Naive B cell (primary cell): Measurements from ENCODE around the gene AP1B1. TPM values are rescaled to one million over a fixed set of nuclear protein-coding genes. Genes with fewer than 3 reads are reported as not detected.
A peak's percentile ranks its signal among the peaks of the same experiment; 100 is the strongest.
"Not testable (repeated sequence)": the region's sequence is repeated elsewhere in the genome, so short reads cannot be mapped to it uniquely, and the experiment has no call there.

Experiments used
- ATAC-seq, 2 donors: fragments of 150-1000 bp; cut with Tn5 transposase; 2 replicates each; pipeline ENCODE4 v1.10.0; 2021; ENCODE audit warnings: low read depth in 2 of 2, mild to moderate bottlenecking in 2 of 2, moderate library complexity in 2 of 2
- DNase-seq: peaks from one replicate; pipeline ENCODE4 v3.0.0; 2022
- H3K27ac Mint-ChIP-seq, 6 donors: one replicate each; pipeline ENCODE4 v1.8.0; 2020 to 2022; ENCODE audit warnings: mild to moderate bottlenecking in 6 of 6, mixed read lengths in 6 of 6, moderate library complexity in 5 of 6, inconsistent platforms in 2 of 6
- H3K27me3 Mint-ChIP-seq, 3 donors: one replicate each; pipeline ENCODE4 v1.8.0; 2021 to 2022; ENCODE audit warnings: mixed read lengths in 3 of 3, mild to moderate bottlenecking in 1 of 3
- H3K36me3 Mint-ChIP-seq, 2 donors: one replicate each; pipeline ENCODE4 v1.8.0; 2020 to 2022; ENCODE audit warnings: mixed read lengths in 2 of 2, inconsistent platforms in 1 of 2, mild to moderate bottlenecking in 1 of 2
- H3K4me1 Mint-ChIP-seq, 3 donors: one replicate each; pipeline ENCODE4 v1.8.0; 2020 to 2022; ENCODE audit warnings: mixed read lengths in 3 of 3, inconsistent platforms in 1 of 3, mild to moderate bottlenecking in 1 of 3, moderate library complexity in 1 of 3
- H3K4me3 Mint-ChIP-seq, 8 donors: one replicate each; pipeline ENCODE4 v1.8.0; 2020 to 2022; ENCODE audit warnings: mild to moderate bottlenecking in 8 of 8, mixed read lengths in 8 of 8, moderate library complexity in 8 of 8, inconsistent platforms in 2 of 8
- H3K9me3 Mint-ChIP-seq, 7 donors: one replicate each; pipeline ENCODE4 v1.8.0; 2020 to 2022; ENCODE audit warnings: mixed read lengths in 7 of 7, mild to moderate bottlenecking in 5 of 7, inconsistent platforms in 2 of 7, moderate library complexity in 1 of 7
- polyA plus RNA-seq, 6 donors: library from polyadenylated mRNA; unstranded; fragments of 300-500 nt; fragmentation: Illumina TruSeq; gene quantifications; one replicate each; pipeline ENCODE4 v1.2.3, GENCODE V29; 2021; ENCODE audit warnings: low read depth in 6 of 6

Gene AP1B1
- polyA plus RNA-seq, 6 donors from 2014 or later = 27.4 to 72.0 (median 42.5) TPM

DNA sequence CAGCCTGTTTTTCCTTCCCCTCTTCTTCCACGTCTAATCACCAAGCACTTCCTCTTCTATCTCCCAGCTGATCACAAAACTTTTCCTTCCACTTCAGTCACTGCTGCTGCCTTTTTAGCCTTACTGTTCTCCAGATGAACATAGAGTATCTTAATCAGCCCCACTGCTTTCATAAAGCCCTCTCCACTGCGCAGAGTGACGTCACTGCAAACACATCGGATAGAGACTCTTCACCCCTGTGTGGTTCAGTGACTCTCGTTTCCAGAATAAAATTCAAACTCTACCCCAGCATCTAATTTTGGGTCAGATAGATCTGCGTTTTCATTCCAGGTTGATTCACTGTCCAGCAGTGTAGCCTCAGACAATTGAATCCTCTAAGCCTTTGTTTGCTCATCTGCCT lies 13.2 kb upstream of the AP1B1 start:
- H3K4me1 Mint-ChIP-seq, H3K36me3 Mint-ChIP-seq: not testable (repeated sequence)

DNA sequence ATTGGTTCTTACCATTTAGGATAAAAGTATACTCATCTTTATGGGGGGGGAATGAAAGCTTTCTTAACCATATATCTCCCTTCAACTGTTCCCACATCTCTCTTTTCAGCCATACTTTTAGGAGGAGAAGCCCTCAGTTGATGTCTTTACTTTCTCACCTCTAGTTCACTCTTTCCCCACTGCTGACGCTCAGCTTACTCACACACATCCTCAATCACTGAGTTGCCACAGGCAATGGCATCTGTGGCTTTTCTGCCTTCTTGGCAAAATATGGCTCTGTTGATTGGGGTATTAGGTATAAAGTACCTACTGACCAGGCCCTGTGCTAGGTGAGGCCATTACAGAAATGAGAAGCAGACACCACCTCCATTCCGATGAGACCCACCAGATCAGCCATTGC lies 12.2 kb upstream of the AP1B1 start:
- peaks cover 4 to 20% (median 16%) of the 10 kb centered on the region in 3 donors for H3K27me3 Mint-ChIP-seq
- peak overlapping the region in 1 of 8 donors; percentile 52 for H3K4me3 Mint-ChIP-seq
- peaks cover 2 to 4% (median 2%) of the 10 kb centered on the region in 3 donors for H3K4me1 Mint-ChIP-seq
- peaks cover 0 to 1% (median 0%) of the 10 kb centered on the region in 7 donors for H3K9me3 Mint-ChIP-seq
- no peaks in the 10 kb centered on the region for H3K36me3 Mint-ChIP-seq
- no peak for ATAC-seq
- no peak overlapping the region for H3K27ac Mint-ChIP-seq
- DNase-seq = no peak

More for the DNA sequence above, 13.2 kb upstream of the AP1B1 start:
- H3K27ac Mint-ChIP-seq, H3K9me3 Mint-ChIP-seq, ATAC-seq, DNase-seq, H3K4me3 Mint-ChIP-seq: not testable (repeated sequence)
- peaks cover 4 to 20% (median 16%) of the 10 kb centered on the region in 3 donors for H3K27me3 Mint-ChIP-seq

DNA sequence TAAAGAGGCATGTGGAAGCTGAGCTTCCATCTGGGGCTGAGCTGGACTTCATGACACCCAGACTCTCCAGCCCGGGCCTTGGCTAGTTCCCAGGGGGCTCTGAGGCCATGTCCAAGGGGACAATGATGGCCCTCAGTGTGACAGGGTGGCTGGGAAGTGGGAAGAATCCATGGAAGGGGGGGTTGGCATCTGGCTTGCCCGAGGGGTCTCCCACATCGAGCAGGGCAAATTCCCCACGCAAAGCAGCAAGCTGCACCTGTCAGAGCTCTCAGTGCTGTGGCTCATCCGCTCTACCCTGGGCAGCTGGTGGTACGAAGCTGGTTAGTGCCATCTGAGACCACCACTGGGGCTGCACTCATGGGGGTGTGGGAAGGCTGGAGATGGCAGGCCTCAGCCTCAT lies 9.4 kb upstream of the AP1B1 start:
- H3K27me3 Mint-ChIP-seq = peaks cover 4 to 20% (median 16%) of the 10 kb centered on the region in 3 donors
- H3K4me1 Mint-ChIP-seq = peaks cover 17 to 21% (median 18%) of the 10 kb centered on the region in 3 donors
- H3K27ac Mint-ChIP-seq = no peak overlapping the region
- no peak for ATAC-seq
- peaks cover 0 to 1% (median 0%) of the 10 kb centered on the region in 7 donors for H3K9me3 Mint-ChIP-seq
- no peak overlapping the region for H3K4me3 Mint-ChIP-seq
- no peak for DNase-seq
- no peaks in the 10 kb centered on the region for H3K36me3 Mint-ChIP-seq

DNA sequence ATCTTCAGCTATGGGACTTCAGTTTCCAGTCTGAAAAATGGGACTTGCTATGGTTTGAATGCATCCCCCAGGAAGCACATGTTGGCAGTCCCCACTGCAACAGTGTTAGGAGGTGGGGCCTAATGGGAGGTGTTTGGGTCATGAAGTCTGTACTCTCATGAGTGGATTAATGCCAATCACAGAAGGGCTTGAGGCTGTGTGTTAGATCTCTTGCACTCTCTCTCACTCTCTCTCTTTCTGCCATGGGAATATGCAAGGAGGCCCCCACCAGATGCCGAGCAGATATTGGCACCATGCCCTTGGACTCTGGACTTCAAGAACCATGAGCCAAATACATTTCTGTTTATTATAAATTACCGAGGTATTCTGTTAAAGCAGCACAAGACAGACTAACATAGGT lies 7.8 kb upstream of the AP1B1 start:
- Mint-ChIP-seq H3K36me3 (no peaks in the 10 kb centered on the region), H3K4me3 (no peak overlapping the region), H3K4me1 (peaks cover 22 to 24% (median 23%) of the 10 kb centered on the region in 3 donors), H3K27ac (peak overlapping the region in 1 of 6 donors; percentile 82), H3K27me3 (peaks cover under 1 to 7% (median 4%) of the 10 kb centered on the region in 3 donors), H3K9me3 (peaks cover 0 to 1% (median 0%) of the 10 kb centered on the region in 7 donors)
- no peak for DNase-seq
- ATAC-seq = no peak

DNA sequence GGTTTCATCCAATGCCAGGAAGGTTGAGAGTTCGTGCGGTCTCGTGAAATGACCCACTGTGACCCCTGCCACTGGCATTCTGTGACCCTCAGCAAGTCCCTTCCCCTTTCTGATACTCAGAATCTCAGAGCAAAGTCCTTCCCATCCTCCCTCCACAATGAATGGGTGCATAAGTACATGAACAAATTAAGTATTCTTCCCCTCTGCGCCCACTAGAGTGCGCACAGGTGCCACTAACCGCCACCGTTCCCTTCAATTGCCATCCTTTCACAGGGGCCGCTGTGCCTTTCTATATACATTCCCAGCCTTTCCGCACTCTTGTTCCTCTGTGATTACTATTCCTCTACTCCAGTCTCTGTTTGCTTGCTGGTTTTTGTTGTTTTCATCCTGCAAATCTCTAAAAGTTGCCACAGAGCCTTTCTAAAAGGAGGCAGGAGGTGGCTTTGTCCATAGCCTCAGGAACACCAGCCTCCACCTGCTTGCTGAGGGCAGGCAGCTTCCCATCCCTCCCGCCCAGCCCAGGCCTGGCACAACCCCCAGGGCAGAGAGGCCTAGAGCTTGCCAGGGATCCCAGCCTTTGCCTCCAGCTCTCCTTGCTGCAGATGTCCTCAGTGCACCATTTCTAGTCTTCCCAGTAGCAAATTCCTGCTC lies 6.7 kb upstream of the AP1B1 start:
- DNase-seq (peak; percentile 69), ATAC-seq (peak; percentile 90 to 96)
- Mint-ChIP-seq H3K27me3 (no peaks in the 10 kb centered on the region), H3K9me3 (no peaks in the 10 kb centered on the region), H3K4me3 (peak overlapping the region in 2 of 8 donors; percentile 59 to 64), H3K36me3 (no peaks in the 10 kb centered on the region), H3K4me1 (peaks cover 23 to 24% (median 23%) of the 10 kb centered on the region in 3 donors), H3K27ac (peak overlapping the region in 5 of 6 donors; percentile 19 to 86 (median 64))

DNA sequence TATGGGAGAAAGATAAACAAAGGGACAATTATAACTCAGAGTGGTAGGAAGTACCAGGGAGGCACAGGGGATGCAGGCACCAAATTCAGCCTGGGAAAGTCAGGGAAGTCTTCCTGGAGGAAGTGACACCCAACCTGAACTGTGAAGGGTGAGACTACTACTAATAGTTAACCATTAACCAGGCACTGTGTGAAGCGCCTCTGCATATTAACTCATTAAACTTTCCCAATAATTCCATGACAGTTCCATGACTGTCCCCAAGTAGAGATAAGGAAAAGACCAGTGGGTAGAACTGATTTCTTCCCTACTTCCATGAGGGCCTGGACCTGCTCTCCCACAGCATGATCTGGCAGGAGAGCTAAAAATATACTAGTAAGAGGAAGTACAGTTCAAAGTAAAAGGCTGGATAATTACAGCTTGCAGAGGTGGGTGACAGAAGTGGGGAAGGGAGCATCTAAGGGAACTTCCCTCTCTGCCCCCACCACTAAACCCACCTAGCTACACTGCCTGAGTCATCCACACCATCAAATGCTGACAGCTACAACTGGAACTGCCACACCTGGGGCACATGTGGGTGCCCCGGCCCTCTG lies 4.7 kb upstream of the AP1B1 start:
- H3K36me3 Mint-ChIP-seq = no peaks in the 10 kb centered on the region
- H3K4me1 Mint-ChIP-seq = peaks cover 26 to 33% (median 29%) of the 10 kb centered on the region in 3 donors
- H3K27ac Mint-ChIP-seq = peak overlapping the region in 3 of 6 donors; percentile 17 to 83 (median 59)
- ATAC-seq = no peak
- no peaks in the 10 kb centered on the region for H3K27me3 Mint-ChIP-seq
- DNase-seq = no peak
- H3K4me3 Mint-ChIP-seq = peak overlapping the region in 2 of 8 donors; percentile 27 to 34
- H3K9me3 Mint-ChIP-seq = no peaks in the 10 kb centered on the region

DNA sequence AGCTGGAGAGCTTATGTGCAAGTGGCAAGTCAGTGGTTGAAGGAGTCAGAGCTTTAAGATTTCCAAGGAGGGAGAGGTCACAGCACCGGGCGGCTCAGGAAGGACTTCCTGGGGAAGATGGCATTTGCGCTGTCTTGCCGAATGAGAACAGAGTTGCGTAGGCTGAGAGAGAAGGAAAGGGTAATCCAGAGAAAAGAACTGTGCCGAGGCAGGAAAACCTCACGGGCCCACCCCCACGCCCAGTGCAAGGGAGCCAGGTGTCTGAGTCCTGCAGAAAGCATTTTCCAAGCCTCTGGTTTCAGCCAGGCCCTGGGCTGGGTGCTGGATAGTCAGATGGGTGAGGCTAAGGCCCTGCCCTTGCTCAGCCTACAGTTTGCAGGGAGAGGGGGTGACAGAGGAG lies 3.2 kb upstream of the AP1B1 start:
- Mint-ChIP-seq H3K4me3 (peak overlapping the region in 2 of 8 donors; percentile 16 to 77), H3K27ac (peak overlapping the region in 2 of 6 donors; percentile 52 to 57), H3K4me1 (peaks cover 37 to 46% (median 42%) of the 10 kb centered on the region in 3 donors)

DNA sequence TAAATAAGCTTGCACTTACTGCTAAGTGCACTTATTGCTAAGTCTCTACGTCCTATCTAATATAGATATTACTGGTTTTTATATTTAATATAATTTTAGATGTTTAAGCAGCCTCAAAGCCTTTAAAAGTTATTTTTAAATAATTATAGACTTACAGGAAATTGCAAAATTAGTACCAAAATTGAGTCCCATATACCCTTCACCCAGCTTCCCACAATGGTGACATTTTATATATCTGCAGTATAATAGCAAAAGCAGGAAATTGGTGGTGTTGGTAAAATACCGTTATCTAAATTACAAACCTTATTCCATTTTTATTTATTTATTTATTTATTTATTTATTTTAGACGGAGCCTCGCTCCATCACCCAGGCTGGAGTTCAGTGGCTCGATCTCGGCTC lies 1.9 kb upstream of the AP1B1 start:
- Mint-ChIP-seq H3K4me3 (no peak overlapping the region), H3K4me1 (peaks cover 42 to 57% (median 49%) of the 10 kb centered on the region in 3 donors), H3K36me3 (no peaks in the 10 kb centered on the region), H3K27me3 (no peaks in the 10 kb centered on the region), H3K27ac (no peak overlapping the region), H3K9me3 (no peaks in the 10 kb centered on the region)
- no peak for DNase-seq
- ATAC-seq = no peak

More for the DNA sequence above, 3.2 kb upstream of the AP1B1 start:
- H3K27me3 Mint-ChIP-seq = no peaks in the 10 kb centered on the region
- ATAC-seq (no peak), DNase-seq (no peak)
- H3K36me3 Mint-ChIP-seq = no peaks in the 10 kb centered on the region
- H3K9me3 Mint-ChIP-seq = no peaks in the 10 kb centered on the region

DNA sequence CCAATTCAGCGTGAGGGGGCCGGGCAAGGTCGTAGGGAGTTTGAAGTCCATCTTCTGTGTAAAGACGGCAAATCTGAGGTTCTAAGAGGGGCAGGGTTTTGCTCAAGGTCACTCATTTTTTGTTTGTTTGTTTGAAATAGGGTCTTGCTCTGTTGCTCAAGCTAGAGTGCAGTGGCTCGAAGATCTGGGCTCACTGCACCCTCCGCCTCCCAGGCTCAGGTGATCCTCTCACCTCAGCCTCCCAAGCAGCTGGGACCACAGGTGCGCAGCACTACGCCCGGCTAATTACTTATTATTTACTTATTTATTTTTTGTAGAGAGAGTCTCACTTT lies 355 bp upstream of the AP1B1 start:
- Mint-ChIP-seq H3K27ac (peak overlapping the region; percentile 98 to 99 (median 99)), H3K27me3 (no peaks in the 10 kb centered on the region), H3K4me1 (peaks cover 47 to 64% (median 57%) of the 10 kb centered on the region in 3 donors), H3K9me3 (no peaks in the 10 kb centered on the region), H3K4me3 (peak overlapping the region; percentile 87 to 97 (median 96)), H3K36me3 (peaks cover 0 to 8% of the 10 kb centered on the region in 2 donors)
- ATAC-seq = peak in 1 of 2 donors; percentile 2
- no peak for DNase-seq

DNA sequence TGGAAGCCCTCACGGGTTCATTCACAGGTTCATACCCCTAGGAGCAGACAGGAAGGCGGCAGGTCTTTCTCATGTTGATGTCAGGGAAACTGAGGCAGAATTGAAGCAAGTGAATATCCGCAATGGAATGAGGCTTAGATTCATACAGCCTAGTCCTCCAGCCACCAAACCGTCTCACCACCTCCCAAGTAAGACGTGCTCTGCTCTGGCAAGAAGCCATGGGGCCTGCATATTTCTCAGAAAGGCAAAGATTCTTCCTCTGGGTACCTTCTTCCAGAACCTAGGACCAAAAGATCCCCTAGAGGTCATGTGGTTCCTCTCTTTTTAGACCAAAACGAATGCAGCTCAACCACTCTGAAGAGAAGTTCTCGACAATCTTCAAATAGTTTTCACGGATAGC lies 1.7 kb downstream of the AP1B1 start:
- H3K4me1 Mint-ChIP-seq = peaks cover 57 to 71% (median 66%) of the 10 kb centered on the region in 3 donors
- H3K4me3 Mint-ChIP-seq = peak overlapping the region; percentile 87 to 97 (median 96)
- DNase-seq (no peak), ATAC-seq (no peak)
- H3K9me3 Mint-ChIP-seq = no peaks in the 10 kb centered on the region
- peak overlapping the region; percentile 97 to 99 (median 99) for H3K27ac Mint-ChIP-seq
- H3K27me3 Mint-ChIP-seq = no peaks in the 10 kb centered on the region
- H3K36me3 Mint-ChIP-seq = peaks cover 0 to 8% of the 10 kb centered on the region in 2 donors

DNA sequence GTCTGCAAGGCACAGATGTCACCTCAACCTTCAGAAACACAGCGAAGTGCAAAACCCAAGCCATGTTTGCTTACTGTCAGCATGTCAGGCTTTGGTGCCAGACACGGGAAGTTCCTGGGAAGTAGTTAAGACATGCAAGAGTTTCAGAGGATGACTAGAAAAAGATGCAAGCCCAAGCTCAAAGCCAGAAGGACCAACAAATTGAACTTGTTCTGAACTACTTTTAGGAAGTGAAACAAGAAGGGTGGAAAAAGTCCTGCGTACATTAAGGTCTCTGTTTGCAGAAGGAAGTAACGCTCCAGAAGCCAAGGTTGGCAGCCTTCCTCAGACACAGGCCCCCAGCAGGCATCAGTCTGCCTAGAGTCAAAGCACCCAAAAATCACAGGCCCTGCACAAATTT lies 2.6 kb downstream of the AP1B1 start:
- Mint-ChIP-seq H3K27ac (peak overlapping the region; percentile 97 to 99 (median 99)), H3K4me3 (peak overlapping the region; percentile 87 to 97 (median 96)), H3K9me3 (no peaks in the 10 kb centered on the region), H3K27me3 (no peaks in the 10 kb centered on the region), H3K36me3 (peaks cover 0 to 15% of the 10 kb centered on the region in 2 donors), H3K4me1 (peaks cover 62 to 81% (median 76%) of the 10 kb centered on the region in 3 donors)
- DNase-seq = peak; percentile 91
- peak; percentile 83 to 84 for ATAC-seq

DNA sequence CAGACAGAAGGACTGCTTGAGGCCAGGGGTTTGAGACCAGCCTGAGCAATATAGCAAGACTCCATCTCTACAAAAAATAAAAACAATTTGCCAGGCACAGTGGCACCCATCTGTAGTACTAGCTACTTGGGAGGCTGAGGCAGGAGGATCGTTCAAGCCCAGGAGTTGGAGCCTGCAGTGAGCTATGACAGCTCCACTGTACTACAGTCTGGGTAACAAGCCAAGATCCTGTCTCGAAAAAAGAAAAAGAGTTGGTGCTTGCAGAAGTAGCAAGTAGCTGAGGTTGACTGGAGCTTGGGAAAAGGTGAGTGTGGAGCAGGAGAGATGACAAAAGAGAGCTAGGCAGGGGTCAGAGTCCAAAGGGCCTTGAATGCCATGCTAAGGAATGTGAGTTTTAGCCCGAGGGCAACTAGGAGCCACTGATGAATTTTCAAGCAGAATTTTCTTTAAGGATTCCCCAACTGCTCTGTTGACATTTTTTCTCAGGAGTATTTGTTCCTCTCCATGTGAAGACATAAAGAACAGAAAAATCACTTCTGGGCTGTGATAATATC lies 3.1 kb downstream of the AP1B1 start:
- ATAC-seq (no peak), DNase-seq (no peak)
- H3K4me3 Mint-ChIP-seq = peak overlapping the region; percentile 87 to 97 (median 96)
- H3K27ac Mint-ChIP-seq = peak overlapping the region; percentile 97 to 99 (median 99)
- H3K9me3 Mint-ChIP-seq = no peaks in the 10 kb centered on the region
- H3K27me3 Mint-ChIP-seq = no peaks in the 10 kb centered on the region
- H3K36me3 Mint-ChIP-seq = peaks cover 4 to 20% of the 10 kb centered on the region in 2 donors
- peaks cover 67 to 86% (median 81%) of the 10 kb centered on the region in 3 donors for H3K4me1 Mint-ChIP-seq

DNA sequence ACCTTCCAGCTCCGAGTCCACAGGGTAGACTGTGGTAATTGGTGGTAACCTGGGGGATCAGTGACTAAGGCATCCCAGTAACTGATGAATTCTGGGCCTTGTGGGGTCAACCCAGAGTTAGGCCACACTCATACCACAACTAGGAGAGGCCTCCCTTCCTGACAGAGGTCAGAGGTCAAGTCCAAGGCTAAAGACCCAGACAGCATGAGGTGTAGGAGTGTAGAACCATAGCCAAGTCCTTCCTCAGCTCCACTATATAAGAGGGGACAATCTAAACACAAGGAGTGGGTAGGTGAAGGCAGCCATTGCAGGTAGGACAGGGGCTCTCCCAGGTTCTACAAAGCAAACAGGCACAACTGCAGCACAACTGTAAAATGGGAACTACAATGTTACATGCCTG lies 4.6 kb downstream of the AP1B1 start:
- Mint-ChIP-seq H3K36me3 (peaks cover 7 to 25% of the 10 kb centered on the region in 2 donors), H3K4me1 (peaks cover 80 to 95% (median 94%) of the 10 kb centered on the region in 3 donors), H3K9me3 (no peaks in the 10 kb centered on the region), H3K27ac (peak overlapping the region; percentile 66 to 99 (median 98)), H3K4me3 (peak overlapping the region in 7 of 8 donors; percentile 43 to 96 (median 67)), H3K27me3 (no peaks in the 10 kb centered on the region)
- ATAC-seq (no peak), DNase-seq (no peak)
